ENCODE data around the gene CD300LF. TPM values are rescaled to one million over a fixed set of nuclear protein-coding genes. Genes with fewer than 3 reads are reported as not detected.

The CD300LF gene
- total RNA-seq, 1 donor from 2014 or later = 3.1 TPM

GRCh38 chr17:74730491-74731346 is 18.0 kb upstream of the CD300LF start:
- no peak for DNase-seq (ENCODE audit: low spot score)

GRCh38 chr17:74729866-74730265 is 17.1 kb upstream of the CD300LF start:
- no peak for DNase-seq (ENCODE audit: low spot score)

GRCh38 chr17:74729368-74729767 is 16.6 kb upstream of the CD300LF start:
- DNase-seq (ENCODE audit: low spot score) = no peak

DNA sequence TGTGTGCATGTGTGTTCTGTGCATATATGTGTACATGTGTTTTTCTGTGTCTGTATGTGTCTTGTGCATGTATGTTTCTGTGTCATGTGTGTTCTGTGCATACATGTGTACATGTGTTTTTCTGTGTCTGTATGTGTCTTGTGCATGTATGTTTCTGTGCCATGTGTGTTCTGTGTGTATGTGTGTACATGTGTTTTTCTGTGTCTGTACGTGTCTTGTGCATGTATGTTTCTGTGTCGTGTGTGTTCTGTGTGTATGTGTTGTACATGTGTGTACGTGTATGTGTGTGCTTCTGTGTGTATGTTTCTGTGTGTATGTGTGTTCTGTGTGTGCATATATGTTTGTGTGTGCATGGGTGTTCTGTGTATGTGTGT is 16.0 kb upstream of the CD300LF start:
- DNase-seq (ENCODE audit: low spot score) = no peak

DNA sequence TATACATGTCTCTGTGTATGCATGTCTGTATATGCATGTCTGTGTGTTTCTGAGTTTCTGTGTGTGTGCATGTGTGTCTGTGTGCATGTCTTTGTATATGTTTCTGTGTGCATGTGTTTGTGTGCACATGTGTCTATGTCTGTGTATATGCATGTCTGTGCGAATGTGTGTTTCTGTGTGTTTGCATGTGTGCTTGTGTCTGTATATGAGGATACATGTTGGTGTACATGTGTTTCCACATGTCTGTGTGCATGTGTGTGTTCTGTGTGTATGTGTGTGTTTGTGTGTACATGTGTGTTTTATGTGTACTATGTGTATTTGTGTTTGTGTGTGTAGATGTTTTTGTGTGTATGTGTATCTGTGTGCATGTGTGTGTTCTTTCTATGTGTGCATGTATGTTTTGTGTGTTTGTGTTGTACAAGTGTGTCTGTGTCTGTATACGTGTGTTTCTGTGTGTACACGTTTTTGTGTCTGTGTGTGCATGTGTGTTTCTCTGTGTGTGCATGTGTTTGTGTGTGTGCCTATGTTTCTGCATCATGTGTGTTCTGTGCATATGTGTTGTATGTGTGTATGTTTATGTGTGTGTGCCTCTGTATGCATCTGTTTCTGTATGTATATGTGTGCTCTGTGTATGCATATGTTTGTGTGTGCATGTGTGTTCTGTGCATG is 15.4 kb upstream of the CD300LF start:
- DNase-seq (ENCODE audit: low spot score) = no peak

GRCh38 chr17:74725111-74725510 is 12.4 kb upstream of the CD300LF start:
- DNase-seq (ENCODE audit: low spot score) = no peak

- DNase-seq (ENCODE audit: low spot score) = no peak
These were observed 11.2 kb upstream of the CD300LF start for GRCh38 chr17:74723891-74724290.

GRCh38 chr17:74722782-74723181 is 10.1 kb upstream of the CD300LF start:
- DNase-seq (ENCODE audit: low spot score) = no peak

DNA sequence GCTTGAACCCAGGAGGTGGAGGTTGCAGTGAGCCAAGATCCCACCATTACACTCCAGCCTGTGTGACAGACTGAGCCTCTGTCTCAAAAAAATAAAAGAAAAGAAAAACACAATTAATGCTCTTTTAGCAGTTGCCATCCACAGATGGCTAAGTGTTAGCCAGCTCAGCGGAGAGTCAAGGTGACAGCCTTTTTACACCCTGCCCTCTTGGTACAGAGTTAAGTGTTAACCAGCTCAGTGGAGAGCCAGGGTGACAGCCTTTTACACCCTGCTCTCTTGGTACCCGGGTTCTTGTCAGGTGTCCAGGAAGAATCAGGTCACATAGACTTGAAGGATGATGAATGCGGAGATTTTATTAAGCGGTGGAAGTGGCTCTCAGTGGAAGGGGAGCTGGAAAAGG is 7.8 kb upstream of the CD300LF start:
- DNase-seq (ENCODE audit: low spot score) = no peak

DNA sequence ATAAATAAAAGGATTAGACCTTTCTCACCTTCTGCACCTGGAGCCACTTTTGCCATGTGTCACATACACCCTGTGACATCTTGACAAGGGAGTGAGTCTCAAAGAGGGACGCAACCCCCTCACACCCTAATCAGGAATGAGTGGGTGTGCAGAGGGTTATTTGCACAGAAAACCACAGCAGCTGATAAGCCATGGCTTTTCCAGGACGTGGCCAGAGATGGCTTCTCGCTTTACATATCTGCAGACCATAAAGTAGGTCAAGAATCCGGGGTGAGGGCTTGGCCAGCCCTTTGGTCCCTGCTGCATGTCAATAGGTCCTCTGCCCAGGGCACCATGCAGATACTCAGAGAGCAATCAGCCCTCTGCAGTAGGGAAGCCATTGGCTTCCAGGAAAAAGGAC is 2.4 kb upstream of the CD300LF start:
- no peak for DNase-seq (ENCODE audit: low spot score)

GRCh38 chr17:74713171-74713755 is 540 bp upstream of the CD300LF start:
- DNase-seq (ENCODE audit: low spot score) = no peak

- no peak for DNase-seq (ENCODE audit: low spot score)
These were observed 422 bp downstream of the CD300LF start for GRCh38 chr17:74712301-74712700.

- no peak for DNase-seq (ENCODE audit: low spot score)
These were observed 1.5 kb downstream of the CD300LF start for GRCh38 chr17:74711058-74711824.

DNA sequence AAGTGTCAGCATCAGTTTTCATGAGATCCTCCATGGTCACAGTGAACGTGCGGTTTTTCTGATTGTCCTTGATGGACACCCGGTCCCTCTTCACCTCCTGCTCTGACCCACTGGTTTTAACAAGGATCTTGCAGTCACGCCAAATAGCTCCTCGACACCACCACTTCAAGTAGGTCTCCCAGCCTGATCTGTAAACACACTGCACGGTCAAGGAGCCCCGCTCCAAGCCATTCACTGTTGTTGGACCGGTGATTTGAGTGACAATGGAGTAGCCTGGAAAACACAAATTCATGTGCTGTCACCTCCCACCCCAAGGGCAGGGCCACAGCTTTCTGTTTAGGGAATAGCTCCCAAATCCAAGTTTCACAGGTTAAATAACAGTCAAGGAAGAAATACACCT is 8.2 kb downstream of the CD300LF start:
- DNase-seq (ENCODE audit: low spot score) = no peak

GRCh38 chr17:74703311-74703710 is 9.4 kb downstream of the CD300LF start:
- no peak for DNase-seq (ENCODE audit: low spot score)

DNA sequence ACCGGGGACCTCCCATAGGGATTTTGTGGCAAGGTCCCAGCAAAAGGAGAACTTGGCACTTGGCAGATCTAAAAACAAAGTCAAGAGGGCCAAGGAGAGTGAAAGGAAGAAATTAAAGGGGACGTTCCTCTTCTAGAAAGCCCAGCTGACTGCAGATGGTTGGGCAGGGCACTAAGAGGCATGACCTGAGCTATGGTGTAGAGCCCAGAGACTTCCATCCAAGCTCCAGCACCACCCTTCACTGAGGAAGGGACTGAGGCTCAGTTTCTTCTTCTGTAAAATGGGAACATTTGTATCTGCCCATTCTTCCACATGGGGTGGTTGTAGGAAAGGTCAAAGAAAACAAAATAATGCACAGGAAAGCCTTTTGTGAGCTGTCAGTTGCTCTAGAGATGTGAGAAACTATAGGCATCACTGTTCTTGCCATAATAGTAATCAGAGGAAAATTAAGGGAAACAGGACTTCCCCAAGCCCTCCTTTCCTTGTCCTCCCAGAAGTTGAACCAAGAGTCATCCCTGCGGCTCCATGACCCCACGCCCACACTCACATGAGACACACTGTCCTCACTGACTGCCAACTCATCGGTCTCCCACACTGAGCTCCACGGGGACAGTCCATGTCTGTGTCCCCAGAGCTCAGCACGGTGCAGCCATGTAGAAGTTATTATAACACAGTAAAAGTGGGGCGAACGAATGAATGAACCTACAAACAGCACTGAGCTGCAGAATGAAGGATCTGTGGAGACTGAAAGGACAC is 10.4 kb downstream of the CD300LF start:
- DNase-seq (ENCODE audit: low spot score) = no peak

- no peak for DNase-seq (ENCODE audit: low spot score)
These were observed 13.5 kb downstream of the CD300LF start for GRCh38 chr17:74699236-74699635.

- no peak for DNase-seq (ENCODE audit: low spot score)
These were observed 14.7 kb downstream of the CD300LF start for GRCh38 chr17:74698069-74698468.

GRCh38 chr17:74697515-74697914 is 15.2 kb downstream of the CD300LF start:
- no peak for DNase-seq (ENCODE audit: low spot score)

DNA sequence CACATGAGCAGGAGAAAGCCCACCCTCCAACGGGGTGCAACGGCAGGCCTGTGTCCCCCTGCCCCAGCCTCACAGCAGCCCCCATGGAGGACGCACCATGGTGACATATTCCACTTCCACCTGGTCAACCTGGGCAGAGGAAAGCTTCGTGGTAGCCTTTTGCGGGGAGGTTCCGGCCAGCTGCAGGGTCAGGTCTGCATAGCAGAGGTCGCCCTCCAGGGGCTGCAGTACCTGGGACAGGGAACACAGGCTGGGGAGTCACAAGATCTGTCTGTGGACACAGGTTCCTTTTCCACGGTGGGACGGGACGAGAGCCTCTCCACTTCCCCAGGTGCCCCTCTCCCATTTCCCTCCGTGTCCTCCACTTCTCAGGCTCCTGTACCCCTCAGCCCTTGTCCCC is 17.1 kb downstream of the CD300LF start:
- DNase-seq (ENCODE audit: low spot score) = no peak

DNA sequence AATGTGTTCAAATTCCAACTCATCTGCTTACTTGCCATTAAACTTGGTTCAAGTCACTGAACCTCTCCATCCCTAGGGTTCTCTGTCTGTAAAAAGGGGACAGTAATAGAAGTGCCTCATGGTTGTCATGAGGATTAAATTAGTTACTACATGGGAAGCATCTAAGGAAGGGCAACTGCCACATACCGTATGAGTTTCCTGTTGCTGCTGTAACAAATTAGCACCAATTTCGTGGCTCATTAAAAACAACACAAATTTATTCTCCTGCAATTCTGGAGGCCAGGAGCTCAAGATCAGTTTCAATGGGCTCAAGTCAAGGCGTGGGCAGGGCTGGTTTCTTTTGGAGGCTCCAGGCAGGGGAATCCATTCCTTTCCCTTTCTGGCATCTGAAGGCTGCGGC is 18.6 kb downstream of the CD300LF start:
- no peak for DNase-seq (ENCODE audit: low spot score)
